Measurements from ENCODE around the gene LRP10.
"Not testable (repeated sequence)": the region's sequence is repeated elsewhere in the genome, so short reads cannot be mapped to it uniquely, and the experiment has no call there.

The LRP10 gene

GRCh38 chr14:22871224-22872032 lies at the start of gene LRP10:
LRP10 (plus strand) TSS chr14:22871740; CDS start chr14:22872304, 564 bp downstream.
- DNase-seq: no peak

GRCh38 chr14:22822016-22822570 lies 49.4 kb upstream of the LRP10 start:
- DNase-seq: no peak

GRCh38 chr14:22822571-22823098 lies 48.9 kb upstream of the LRP10 start:
- no peak for DNase-seq

- no peak for DNase-seq
These were observed 46.7 kb upstream of the LRP10 start for GRCh38 chr14:22824711-22825359.

- not testable (repeated sequence) for DNase-seq
These were observed 42.4 kb upstream of the LRP10 start for GRCh38 chr14:22829076-22829660.

- no peak for DNase-seq
These were observed 41.7 kb upstream of the LRP10 start, which contains the start of gene MRPL52 for GRCh38 chr14:22829661-22830442. MRPL52 (plus strand) TSS chr14:22829887; CDS start chr14:22829913, 26 bp downstream.

- no peak for DNase-seq
These were observed 41.0 kb upstream of the LRP10 start for GRCh38 chr14:22830443-22831010.

- no peak for DNase-seq
These were observed 36.0 kb upstream of the LRP10 start for GRCh38 chr14:22835505-22835904.

GRCh38 chr14:22836301-22837113 lies 35.0 kb upstream of the LRP10 start, which contains the start of gene MMP14:
MMP14 (plus strand) TSS chr14:22836585; CDS start chr14:22836818, 233 bp downstream.
- DNase-seq: no peak

- DNase-seq: no peak
These were observed 34.3 kb upstream of the LRP10 start for GRCh38 chr14:22837114-22837749.

GRCh38 chr14:22837750-22838538 lies 33.6 kb upstream of the LRP10 start:
- no peak for DNase-seq

- no peak for DNase-seq
These were observed 32.9 kb upstream of the LRP10 start for GRCh38 chr14:22838631-22839041.

GRCh38 chr14:22839159-22839779 lies 32.3 kb upstream of the LRP10 start:
- DNase-seq: no peak

- no peak for DNase-seq
These were observed 30.2 kb upstream of the LRP10 start for GRCh38 chr14:22841311-22841710.

GRCh38 chr14:22841769-22842168 lies 29.8 kb upstream of the LRP10 start:
- no peak for DNase-seq

GRCh38 chr14:22842211-22843122 lies 29.1 kb upstream of the LRP10 start:
- no peak for DNase-seq

- DNase-seq: no peak
These were observed 28.2 kb upstream of the LRP10 start for GRCh38 chr14:22843123-22843925.

Measured in SIG-M5 (cell line).